ENCODE measurements around the gene FLAD1.

GRCh38 chr1:155038602-155039307, 55.6 kb downstream of the FLAD1 start:
- TF ChIP-seq, protein P1, sequence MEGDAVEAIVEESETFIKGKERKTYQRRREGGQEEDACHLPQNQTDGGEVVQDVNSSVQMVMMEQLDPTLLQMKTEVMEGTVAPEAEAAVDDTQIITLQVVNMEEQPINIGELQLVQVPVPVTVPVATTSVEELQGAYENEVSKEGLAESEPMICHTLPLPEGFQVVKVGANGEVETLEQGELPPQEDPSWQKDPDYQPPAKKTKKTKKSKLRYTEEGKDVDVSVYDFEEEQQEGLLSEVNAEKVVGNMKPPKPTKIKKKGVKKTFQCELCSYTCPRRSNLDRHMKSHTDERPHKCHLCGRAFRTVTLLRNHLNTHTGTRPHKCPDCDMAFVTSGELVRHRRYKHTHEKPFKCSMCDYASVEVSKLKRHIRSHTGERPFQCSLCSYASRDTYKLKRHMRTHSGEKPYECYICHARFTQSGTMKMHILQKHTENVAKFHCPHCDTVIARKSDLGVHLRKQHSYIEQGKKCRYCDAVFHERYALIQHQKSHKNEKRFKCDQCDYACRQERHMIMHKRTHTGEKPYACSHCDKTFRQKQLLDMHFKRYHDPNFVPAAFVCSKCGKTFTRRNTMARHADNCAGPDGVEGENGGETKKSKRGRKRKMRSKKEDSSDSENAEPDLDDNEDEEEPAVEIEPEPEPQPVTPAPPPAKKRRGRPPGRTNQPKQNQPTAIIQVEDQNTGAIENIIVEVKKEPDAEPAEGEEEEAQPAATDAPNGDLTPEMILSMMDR (IDR thresholded peaks at IDR 0.05): no peak
- no peak for TF ChIP-seq TCF7L2 (IDR thresholded peaks at IDR 0.05; ENCODE audit: low read depth, low read length)
- no peak for TF ChIP-seq SIN3A (IDR thresholded peaks at IDR 0.05; ENCODE audit: borderline replicate concordance, insufficient read depth, low read depth, low read length)
- no peak for TF ChIP-seq POLR2AphosphoS5 (IDR thresholded peaks at IDR 0.05; ENCODE audit: low read depth, low read length)
- TF ChIP-seq, protein P2, sequence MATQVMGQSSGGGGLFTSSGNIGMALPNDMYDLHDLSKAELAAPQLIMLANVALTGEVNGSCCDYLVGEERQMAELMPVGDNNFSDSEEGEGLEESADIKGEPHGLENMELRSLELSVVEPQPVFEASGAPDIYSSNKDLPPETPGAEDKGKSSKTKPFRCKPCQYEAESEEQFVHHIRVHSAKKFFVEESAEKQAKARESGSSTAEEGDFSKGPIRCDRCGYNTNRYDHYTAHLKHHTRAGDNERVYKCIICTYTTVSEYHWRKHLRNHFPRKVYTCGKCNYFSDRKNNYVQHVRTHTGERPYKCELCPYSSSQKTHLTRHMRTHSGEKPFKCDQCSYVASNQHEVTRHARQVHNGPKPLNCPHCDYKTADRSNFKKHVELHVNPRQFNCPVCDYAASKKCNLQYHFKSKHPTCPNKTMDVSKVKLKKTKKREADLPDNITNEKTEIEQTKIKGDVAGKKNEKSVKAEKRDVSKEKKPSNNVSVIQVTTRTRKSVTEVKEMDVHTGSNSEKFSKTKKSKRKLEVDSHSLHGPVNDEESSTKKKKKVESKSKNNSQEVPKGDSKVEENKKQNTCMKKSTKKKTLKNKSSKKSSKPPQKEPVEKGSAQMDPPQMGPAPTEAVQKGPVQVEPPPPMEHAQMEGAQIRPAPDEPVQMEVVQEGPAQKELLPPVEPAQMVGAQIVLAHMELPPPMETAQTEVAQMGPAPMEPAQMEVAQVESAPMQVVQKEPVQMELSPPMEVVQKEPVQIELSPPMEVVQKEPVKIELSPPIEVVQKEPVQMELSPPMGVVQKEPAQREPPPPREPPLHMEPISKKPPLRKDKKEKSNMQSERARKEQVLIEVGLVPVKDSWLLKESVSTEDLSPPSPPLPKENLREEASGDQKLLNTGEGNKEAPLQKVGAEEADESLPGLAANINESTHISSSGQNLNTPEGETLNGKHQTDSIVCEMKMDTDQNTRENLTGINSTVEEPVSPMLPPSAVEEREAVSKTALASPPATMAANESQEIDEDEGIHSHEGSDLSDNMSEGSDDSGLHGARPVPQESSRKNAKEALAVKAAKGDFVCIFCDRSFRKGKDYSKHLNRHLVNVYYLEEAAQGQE (IDR thresholded peaks at IDR 0.05; ENCODE audit: insufficient read depth in 1 of 2, low read depth in 2 of 2, low read length in 1 of 2): no peak

Data from Panc1 (cell line).